GM21447 (cell line): ENCODE data around the gene CFP.

Experiments used
- ATAC-seq: cut with Tn5 transposase; IDR thresholded peaks from one replicate; pipeline ENCODE4 v1.9.1; 2021; ENCODE audit not compliant: unreplicated experiment

The CFP gene

DNA sequence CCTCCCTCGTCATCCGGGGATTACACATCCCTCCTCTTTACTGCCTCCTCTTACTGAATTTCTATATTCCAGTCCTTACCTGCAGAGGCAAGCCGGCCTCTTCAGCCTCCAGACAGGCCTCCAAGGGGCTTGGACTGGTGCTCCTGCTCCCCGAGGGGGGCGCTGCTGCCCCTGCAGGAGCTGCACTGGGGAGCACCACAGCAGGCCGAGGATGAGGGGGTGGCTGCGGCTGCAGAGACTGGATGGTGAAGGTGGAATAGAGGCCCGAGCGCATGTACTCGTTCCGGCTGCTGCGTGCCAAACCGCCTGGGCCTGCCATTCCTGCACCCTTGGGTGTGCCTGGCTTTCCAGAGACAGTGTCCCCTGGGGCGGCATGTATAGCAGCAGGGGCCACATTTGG is 9.1 kb upstream of the CFP start:
- ATAC-seq = no peak

DNA sequence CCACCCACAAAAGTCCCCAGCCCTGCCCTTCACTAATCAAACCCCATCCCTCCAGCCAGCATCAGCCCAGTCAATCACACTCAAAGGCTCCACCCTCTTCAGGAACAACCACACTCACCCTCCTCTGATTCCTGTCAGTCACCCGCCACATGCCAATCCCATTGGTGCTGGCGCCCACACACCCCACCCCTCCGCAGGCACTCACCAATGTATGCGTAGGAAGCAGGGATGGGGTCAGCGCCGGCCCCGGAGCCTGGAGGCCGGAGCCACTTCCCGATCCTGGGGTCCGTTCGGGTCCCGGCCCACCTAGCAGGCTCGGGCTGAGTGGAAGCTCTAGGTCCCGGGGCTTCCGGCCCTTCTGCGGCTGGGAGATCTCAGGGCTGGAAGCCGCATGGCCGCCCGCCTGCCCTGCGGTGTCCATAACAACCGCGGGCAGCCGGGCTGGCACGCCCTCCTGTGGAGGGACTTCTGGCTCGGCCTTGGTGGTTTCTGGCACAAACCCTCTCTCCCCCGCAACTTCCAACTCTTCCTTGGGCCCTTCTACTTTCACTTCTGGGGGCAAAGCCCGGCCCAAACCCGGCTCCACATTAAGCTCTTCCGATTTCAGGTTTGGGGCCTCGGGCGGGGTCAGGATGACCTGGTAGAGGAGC is 7.9 kb upstream of the CFP start:
- ATAC-seq = peak; percentile 82

DNA sequence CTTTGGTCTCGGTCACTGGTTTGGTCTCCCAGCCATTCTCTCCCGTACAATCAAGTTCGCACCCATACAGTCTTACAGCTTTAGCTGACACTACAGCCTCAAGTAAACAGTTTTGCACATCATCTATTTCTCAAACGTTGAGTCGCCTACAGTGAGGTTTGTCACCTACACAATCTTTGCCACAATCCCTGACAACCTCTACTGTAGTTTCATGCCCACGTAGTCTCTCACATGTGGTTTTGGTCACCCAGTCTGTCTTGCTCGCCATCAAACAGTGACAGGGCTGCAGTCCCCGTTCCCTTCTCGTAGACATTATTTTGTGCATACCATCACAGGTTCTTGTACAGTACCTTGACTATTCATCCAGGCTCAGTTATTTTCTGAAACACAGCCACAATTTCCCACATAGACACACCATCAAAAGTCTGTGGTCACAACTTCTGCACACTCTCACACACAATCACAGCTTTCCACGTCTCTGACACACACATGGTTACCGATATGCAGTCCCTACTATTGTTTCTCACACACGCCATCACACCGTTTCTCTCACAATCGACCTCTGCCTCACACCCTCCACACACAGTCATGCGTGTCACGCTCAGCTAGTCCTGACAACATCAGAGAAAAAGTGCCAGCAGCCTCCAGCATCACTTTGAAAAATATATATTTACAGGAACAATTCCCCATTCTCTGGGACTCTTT is 5.3 kb upstream of the CFP start:
- no peak for ATAC-seq

DNA sequence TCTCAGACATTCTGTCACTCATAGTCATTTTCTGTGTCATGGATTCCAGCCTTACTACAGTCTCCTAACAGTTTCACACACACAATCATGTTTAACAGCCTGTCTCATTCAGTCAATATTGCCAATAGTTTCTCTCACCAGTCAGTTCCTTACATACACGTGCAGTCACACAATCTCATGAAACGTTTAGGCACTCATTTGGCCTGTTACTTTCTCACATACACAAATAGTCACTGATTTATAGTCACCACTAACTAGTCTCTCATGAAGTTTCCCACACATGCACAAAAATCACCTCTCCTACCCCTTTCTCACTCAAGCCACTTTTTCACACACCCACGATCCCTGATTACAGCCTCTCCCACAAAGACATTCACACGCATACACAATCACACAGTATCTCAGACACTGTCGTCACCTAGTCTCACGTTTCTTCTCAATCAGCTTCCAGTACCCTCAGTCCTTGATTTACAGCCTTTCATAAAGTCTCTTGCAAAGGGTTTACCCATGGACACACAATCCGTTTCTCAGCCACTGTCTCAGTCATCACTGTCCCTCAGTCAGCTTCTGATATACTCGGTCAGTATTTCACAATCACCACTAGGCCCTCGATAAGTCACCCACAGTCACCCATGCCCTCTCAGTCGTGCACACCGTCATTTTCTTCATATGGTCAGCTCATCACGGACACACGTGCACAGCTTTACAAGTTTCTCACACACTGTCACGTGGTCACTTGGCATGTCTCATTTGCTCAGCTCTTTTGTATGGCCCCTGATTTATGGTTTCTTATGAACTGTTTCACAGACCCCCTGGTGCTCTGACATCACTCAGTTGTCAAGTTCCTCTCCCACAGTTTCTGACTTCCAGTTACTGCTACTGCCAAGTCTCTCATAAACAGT is 4.2 kb upstream of the CFP start:
- no peak for ATAC-seq

DNA sequence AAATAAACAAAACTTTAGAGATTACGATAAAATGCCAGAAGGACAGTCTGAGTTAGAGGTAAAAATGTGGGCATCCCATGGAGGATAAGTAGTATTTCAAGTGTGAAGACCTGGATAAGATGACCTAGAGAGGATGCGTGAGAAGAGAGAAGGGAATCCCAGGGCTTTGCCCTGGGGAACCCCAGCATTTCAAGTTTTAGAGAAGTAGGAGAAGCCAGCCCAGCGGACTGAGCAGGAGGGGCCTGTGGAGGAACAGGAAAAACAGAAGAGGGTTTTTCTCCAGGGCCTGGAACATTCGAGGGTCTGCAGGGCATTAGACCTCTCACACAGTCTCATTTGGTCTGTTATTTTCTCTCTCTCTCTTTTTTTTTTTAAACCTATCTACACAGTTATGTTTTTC is 2.9 kb upstream of the CFP start:
- no peak for ATAC-seq

DNA sequence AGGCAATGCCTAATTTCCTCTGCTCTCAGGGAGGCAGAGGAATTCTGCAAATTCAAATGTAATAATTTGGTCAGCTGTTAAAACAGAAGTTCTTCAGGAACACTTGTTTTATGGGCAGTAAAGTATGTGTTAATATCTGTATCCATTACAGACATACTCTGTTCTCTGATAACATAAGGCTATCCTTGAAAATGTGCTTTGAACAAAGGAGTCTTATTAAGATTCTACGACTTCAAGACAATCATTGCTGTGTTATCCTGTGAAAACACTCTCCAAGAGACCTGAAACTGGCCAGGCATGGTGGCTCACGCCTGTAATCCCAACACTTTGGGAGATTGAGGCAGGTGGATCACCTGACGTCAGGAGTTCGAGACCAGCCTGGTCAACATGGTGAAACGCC is 1.9 kb upstream of the CFP start:
- no peak for ATAC-seq

DNA sequence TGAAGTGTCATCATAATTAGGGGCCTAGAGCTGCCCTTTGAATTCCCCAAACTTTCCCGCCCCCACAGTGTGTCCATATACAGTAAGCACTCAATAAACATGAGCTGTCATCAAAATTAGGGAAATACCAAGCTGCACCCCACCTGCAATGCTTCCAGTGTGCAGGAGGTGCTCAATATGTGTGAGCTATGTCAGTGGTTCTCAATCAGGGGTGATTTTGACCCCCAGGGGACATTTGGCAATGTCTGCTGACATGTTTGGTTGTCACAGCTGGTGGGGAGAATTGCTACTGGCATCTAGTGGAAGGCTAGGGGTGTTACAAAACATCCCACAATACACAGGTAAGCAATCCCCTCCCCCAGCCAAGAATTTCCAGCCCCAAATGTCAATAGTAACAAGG is 748 bp downstream of the CFP start:
- ATAC-seq = peak; percentile 42

DNA sequence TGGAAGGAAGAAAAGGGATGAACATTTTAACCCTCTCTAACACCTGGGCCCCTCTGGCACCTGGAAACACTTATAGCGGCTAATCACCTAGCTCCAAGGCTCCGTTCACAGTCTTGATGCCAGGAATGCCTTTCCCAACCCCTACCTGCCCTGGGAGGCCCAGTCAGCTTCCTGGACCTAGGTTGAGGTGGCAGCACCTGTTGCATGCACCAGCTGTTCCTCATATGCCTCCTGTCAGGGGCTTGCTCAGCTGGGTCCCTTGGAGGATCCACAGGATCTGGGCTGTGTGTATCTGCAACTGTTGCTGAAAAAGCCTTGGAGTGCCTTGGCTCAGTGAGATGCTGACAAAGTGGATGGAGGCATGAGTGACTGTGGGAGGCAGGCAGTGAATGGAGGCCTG is 4.4 kb downstream of the CFP start:
- no peak for ATAC-seq

DNA sequence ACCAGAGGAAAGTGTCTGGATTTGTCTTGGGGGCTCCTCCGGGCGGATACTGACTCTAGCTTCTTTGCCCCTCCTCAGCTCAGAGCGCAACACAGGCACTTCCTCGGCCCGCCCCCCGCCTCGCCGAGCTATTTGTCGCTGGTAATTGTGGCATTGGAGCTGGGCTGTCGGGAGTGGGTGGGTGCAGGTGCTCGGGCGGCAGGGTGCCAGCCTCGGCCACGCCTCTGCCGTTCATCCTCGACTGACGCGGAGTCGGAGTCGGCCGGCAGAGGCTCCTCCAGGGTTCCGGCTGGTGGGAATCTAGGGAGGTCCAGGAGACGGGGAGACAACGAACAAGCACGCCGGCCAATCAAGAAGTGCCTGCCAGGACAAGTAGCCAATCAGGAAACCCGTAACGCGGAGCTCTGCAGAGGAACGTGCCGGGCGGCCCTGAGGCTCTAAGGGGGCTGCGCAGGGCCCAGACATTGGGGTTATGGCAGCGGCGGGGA is 6.1 kb downstream of the CFP start:
- ATAC-seq = no peak

DNA sequence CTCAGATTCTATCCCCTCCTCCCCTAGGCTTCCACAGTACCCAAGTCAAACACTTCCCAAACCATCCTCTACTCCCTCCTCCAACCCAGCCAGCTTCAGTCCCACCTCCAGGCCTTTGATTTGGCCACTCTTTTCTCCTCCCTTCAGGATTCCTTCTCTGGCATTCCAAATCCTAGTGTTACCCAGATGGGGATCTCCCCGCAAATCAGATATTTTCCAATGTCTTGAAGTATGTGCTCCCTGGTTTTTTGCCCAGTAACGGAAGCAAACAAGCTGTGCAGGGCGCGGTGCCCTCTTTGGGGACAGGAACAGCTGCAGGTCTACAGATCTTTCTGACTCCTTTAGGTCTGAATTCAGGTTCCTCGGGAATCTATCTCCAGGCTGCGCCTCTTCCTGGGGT is 7.9 kb downstream of the CFP start:
- ATAC-seq = no peak

DNA sequence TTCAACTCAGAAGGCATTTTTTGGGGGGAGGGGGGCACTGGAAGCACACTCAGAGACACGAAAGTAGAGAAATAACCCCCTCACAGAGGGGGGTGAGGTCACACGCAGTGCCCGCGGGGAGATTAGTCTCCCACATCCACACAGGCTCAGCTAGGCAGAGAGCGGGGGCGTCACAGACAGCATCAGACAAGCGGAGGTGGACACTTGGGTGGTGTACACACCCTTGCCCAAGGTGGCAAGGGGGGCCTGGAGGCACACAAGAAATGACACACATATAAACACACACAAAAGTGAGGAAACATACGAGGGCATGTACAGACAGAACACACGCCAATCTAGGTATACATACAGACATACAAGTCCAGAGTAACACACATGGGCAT is 9.4 kb downstream of the CFP start:
- ATAC-seq = no peak

DNA sequence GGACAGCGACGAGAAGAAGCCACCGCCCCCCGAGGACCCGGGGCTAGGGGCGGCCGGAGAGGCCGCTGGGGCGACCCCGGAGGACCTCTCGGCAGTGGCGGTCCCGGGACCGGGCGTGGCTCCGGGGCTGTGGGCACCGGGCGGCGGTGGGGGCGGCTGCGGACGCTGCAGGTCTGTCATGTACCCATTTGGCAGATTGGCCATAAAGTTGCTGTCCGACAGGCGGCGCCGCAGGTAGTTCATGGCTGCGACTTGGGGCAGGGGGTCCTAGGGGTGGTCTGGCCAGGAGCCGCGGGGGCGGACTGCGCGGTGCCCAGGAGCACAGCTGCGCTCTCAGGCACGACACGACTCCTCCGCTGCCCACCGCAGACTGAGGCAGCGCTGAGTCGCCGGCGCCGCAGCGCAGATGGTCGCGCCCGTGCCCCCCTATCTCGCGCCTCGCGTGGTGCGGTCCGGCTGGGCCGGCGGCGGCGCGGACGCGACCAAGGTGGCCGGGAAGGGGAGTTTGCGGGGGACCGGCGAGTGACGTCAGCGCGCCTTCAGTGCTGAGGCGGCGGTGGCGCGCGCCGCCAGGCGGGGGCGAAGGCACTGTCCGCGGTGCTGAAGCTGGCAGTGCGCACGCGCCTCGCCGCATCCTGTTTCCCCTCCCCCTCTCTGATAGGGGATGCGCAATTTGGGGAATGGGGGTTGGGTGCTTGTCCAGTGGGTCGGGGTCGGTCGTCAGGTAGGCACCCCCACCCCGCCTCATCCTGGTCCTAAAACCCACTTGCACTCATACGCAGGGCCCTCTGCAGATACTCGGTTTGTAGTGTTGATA is 10.0 kb downstream of the CFP start, which contains the start of gene SYN1:
SYN1 (minus strand) TSS at position 372 of the 817 bp plus-strand sequence; CDS start at position 243, 129 bp downstream.
- ATAC-seq = no peak

DNA sequence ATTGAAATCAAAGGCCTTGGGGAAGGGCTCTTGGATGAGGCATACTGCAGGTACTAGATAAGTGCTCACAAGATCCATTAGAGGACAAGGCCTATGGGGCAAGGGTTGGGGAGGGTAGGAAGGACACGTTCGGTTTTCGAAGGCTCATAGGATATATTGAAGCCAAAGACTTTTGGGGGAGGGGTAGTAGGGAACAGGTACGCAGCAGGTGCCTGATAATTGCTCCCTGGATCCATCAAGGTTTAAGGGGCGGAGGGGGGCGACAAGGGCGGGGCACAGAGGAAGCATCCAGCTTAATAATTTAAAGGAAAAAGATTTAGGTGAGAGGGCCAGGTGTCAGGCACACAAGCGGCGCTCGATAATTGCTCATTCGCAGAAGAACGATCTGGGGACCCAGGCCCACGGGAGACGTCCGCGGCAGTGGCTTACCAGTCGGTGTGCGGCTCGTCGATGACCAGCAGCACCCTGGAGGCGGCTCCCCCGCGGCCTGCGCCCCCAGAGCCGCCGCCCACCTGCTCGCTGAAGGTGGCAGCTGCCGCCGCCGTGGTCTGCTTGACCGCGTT is 10.7 kb downstream of the CFP start:
- ATAC-seq = no peak

DNA sequence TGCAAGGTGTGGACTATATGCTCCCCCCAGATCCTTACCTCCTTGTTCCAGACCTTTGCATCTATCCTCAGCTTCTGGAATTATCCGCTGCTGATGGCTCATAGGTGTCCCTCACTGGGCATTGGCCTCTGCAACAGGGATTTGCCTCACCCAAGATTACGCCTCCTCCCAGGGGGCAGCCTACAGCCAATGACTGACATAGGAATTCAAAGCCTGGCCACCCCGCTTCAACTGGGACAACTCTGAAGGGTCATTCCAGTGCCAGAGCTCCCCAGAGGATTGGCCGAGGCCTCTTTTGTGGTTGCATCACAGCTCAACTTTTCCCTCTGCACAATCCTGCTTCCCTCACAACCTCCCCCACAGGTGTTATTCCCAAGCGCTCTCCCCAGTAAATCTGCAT is 15.1 kb downstream of the CFP start:
- ATAC-seq = no peak

DNA sequence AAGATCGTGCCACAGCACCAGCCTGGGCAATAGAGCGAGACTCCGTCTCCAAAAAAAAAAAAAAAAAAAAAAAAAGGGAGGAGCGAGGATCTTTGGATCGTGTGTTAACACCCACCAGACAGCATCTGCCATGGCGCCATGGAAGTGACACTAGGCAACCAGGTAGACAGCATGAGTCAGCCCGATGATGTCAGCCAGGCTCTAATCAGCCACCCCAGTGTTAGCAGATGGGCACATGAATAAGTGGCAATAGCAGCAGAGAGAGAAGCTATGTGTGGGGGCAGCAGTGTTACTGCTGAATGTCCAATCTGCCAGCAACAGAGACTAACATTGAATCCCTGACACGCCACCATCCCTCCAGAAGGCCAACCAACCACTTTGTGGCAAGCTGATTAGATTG is 16.6 kb downstream of the CFP start:
- ATAC-seq = no peak

DNA sequence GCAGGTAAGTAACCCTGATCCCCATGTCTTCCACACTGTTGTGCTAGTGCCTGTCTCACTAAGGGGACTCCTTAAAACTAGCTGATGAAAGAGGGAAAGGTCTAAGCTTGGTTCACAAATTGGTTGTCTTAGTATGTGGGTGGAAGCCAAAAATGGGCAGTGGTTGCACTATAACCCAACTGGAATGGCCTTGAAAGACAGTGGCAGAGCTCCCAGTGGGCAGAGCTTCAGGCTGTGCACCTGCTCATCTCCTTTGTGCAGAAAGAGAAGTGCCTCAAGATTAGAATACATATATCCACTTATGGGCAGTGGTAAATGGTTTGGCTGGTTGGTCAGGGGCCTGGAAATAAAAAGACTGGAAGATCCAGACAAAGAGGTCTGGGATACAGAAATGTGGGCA is 17.3 kb downstream of the CFP start:
- no peak for ATAC-seq

DNA sequence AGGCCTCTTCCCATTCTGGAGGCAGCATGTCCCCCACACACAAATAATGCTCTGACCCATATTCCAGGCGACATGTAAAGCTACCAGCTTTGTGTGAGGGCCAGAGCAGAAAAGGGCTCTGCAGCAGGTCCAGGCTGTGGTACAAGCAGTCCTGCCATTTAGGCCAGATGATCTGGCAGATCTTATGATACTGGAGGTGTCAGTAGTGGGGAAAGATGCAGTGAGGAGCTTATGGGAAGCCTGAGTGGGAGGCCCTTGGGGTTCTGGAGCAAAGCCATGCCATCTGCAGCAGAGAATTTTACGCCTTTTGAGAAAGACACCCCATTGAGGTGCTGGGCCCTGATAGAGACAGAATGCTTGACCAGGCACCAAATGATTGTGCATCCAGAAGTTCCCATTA is 17.8 kb downstream of the CFP start:
- ATAC-seq = no peak

DNA sequence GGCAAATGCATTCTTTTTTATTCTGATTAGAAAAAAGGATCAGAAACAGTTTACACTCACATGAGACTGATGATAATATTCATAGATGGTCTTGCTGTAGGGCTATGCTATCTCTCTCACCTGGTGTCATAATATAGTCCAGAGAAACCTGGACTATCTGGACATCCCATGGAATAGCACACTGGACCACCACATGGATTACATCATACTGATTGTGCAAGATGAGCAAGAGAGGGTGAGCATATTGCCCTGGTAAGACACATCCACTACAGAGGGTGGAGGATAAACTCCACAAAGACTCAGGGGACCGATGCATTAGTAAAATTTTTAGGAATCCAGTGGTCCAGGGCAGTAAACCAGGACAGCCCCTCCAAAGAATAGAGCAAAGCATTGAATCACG is 18.2 kb downstream of the CFP start:
- ATAC-seq = no peak

DNA sequence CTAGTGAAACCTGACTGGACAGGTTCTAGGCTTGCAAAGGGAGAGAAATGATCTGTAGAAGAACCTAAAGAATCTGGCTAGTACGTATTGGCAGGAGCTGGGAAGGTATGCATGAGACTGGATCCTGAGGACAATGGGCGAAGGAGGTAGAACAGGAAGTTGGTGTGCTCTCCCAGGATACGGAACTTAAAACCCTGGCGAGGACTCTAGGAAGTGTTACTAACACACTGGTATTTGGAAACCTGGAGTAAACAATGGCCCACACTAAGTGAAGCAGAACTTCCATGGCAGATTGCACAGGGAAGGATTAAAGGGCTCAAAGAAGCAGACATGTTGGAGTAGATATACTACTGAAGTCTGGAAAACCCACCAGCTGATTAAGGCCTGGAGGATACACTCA is 19.2 kb downstream of the CFP start:
- no peak for ATAC-seq

DNA sequence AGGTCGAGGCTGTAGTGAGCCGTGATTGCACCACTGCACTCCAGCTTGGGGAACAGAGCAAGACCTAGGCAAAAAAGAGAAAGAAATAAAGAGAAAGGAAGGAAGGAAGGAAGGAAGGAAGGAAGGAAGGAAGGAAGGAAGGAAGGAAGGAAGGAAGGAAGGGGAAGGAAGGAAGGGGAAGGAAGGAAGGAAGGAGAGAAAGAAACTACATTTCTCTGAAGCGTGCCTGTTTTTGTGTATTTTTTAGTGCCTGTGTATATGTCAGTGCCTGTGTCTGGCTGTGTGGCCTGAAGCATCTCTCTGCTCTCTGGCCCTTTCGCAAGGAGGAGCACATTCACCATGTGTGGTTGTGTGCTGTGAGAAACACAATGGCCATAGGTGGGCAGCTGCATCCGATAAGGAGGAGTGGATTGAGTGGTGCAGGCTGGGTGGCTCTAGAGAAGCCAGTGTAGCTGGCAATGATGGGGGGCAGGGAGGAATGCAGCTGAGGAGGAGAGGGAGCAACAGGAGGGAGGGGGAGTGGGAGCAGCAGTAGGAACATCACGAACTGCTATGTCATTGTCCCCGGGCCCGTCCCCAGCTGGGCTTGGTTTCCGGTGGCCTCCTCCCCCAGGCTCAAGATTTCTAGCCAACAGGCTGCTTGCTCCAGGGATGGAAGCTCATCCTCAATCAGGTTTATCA is 21.5 kb downstream of the CFP start:
- ATAC-seq = no peak
